HG03159 (cell line): ENCODE data around the gene CDH4.

Experiments used
- ATAC-seq: cut with Tn5 transposase; IDR thresholded peaks from one replicate; pipeline ENCODE4 v1.9.1; 2021; ENCODE audit warnings: mild to moderate bottlenecking, moderate library complexity; ENCODE audit not compliant: unreplicated experiment

The CDH4 gene

DNA sequence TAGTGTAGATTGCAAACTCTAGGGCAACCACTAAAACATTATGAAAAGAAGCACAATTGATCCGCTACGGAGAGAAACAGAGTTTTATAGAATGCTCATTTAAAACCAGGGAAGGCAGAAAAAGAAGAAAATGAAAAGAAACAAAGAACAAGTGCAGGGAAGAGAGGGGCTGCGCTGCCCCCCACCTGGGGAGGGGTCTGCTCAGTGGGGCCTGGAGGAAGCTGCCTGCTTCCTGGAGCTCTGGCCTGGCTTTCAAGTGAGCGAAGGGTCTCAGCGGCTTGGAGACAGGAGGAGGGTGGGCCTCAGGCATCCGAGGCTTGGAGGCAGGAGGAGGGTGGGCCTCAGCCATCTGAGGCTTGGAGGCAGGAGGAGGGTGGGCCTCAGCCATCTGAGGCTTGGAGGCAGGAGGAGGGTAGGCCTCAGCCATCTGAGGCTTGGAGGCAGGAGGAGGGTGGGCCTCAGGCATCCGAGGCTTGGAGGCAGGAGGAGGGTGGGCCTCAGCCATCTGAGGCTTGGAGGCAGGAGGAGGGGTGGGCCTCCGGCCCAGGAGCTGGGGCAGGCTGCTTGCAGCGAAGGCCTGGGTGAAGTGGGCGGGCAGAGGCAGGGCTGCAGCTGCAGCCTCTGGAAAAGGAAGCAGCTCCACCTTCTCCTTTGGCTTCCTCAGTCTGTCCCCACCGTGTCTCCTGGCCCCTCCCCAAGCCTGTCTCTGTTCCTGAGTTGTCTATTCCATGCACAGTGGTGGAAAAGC, 407.4 kb downstream of the CDH4 start:
- ATAC-seq: no peak

DNA sequence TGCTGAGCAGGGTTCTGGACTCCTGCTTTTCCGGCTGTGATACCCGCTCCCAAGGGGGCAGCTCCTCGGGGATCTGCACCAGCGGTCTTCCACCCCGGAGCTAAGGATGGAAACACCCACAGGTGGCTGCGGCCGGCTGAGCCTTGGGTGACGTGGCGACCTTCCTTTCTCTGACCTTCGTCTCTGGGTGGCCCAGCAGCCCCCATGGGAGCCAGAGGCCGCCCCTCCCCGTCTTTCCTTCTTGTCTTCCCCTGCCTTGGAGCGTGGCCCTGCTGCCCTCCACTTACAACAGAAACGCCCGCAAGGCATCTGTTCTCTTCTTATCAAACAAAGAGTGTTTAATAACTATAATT, 407.9 kb downstream of the CDH4 start:
- ATAC-seq: no peak

DNA sequence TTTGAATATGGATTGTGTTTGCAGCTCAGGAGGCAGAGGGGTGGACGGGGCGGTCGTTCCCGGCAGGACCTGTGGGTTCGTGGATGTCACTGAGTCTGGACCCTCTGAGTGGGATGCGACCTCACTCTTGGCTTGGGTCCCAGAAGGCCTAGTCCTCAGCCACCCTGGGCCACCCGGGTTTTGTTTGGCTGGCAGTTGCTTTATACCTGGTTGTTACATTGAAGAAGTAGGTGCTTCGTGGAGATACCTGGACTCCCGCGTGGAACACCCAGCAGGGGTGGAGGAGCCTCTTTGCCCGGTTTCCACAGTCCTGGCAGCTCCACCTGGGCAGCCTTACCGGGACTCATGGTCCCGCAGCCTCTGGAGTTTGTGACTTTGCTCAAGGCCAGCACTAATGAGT, 408.5 kb downstream of the CDH4 start:
- ATAC-seq: no peak

DNA sequence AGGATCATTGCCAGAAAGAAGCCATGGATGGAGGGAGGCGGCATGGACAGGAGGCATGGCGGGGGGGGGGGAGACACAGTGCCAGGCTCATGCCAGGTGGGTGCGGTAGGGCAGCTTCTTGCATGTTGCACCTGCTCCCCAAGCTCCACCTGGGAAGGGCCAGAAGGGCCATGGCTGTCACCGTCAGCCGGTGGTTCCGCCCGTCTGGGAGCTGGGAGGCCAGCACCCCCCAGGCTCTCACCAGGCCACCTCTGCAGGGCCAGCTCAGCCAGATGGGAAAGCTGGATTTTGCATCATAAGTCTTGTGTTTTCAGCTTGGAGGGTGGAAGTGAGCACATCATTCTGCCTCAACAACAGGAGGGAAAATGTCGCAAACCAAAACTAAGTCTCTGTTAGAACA, 409.0 kb downstream of the CDH4 start:
- no peak for ATAC-seq

DNA sequence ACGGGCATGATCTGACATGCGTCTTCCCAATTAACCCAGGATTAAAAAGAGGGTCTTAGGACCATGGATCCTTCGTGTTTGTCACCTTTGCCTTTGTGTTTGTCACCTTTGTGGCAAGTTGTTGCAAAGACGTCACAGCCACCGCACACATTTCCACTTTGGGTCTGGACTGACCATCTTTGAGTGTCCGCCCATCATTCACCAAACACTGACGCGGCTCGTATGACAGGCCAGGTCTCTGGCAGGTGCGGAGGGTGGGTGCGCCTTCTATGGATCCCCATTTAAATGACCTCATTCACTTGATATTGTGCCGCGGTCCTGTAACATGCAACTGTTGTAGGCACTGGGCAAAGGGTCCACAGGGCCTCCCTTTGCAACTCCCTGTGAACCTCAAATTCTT, 409.5 kb downstream of the CDH4 start:
- ATAC-seq: no peak

DNA sequence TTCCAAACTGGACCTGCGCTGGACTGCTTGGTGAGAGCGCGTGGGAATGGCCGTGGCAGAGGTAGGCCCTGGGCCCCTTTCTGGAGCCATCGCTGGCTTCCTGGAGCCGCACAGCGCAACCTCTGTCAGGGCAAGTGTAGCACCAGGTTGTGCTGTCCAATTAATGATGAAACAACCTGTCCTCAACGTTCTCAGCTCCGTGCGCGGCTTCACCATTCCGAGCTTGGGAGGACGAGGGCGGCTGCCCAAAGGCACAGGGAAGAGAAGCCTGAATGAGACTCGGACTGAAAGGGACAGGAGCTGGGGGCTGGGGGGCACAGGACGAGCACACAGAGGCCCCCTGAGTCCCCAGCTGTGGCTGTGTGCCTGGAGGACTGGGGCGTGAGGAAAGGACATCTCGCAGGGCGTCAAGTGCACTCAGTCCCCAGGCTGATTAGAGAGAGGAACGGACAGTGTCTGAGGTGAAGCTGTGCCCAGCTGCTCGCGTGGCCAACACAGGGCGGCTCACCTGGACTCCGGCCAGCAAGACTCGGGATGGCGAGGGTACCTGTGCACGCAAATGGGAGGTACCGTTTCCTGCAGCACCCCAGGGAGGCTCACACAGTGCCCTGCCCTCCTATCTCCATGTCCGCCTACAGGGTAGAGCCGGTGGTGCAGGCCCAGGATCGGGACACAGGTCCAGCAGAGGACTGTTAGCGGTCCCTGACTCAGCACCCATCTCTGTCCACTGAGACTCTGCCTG, 410.3 kb downstream of the CDH4 start:
- ATAC-seq: no peak

DNA sequence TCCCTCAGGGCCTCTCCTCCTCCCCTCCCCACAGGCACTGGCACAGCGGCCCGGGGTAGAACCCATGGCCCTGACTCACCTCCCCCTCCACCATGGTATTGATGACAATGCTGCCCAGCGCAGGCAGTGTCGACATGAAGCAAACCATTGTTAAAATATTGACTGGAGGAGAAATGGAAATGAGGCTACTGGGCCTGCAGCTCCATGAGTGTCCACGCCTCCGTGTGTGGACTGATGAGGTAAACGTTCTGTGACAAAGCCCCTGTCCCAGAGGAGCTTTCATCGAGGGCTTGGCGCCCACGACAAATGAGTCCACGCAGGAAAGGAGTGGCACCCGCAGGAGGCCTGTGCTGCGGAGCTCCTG, 410.9 kb downstream of the CDH4 start:
- no peak for ATAC-seq

DNA sequence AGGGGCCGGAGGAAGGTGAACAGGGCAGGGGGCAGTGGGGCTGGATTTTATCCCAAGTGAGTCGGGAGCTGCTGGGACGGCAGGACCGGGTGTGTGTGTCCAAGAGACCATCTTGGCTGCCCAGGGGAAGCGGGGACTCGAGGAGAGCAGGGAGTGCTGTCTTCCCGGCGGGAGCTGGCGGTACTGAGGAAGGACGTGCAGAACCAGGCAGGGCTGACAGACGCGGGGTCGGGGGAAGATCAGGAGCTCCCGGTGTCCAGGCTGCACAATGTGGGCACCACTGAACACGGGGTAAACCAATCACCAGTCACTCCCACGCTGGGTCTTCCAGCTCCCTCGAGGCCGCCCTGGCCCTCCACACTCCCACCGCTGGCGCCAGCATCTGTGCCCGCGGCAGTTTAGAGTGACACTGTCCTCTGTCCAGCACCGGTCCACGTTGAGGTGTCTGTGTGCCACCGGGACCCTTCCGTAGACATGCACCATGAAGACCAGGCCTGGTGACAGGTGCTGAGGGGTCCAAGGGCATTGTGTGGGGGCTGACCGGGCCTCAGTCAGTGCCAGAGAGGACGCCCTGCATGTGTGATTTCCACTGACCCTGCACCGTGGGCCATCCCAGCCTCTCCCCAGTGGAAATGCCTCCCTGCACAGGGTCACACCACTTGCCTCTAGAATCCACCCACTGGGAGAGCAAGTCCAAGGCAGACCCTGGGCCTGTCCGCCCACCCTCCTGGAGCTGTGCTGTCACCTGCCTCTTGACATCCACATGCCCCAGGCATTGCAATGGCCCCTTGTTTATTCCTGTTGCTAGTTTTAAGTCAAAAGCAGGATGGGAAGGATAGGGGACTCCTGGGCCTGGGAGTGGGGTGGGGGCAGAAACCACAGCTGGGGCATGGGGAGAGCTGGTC, 411.7 kb downstream of the CDH4 start:
- no peak for ATAC-seq

DNA sequence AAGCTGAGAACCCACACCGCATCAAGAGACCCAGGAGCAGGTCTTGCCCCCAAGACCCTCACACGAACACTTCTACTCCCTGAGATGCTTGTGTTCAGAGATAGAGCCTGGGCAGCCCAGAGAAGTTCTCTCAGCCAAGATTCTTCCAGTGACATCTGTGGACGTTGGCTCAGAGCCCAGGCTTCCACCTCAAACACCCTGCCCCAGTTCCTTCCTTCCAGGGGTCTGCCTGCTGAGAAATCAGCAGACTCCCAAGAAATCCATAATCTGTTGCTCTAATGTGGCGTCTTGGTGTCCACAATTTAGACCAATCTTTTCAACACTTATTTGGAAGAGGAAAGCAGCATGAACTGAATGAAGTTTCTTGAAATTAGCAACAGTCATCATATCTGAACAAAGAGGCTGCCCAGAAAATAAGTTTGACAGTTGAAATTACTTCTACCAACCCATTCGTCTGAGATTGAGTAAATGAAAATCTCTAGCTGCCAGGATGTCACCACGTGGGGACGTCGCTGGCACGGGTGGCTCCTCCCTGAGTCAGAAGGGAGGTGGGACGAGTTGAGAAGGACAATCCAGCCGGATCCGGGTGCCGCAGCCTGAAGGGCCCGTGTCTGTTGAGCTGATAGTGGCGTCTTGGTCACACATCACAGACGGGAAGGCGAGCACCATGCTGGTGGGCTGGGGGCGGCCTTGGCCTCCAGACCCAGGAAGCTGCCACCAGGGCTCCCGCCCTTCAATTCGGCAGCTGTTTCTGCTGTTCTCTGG, 412.7 kb downstream of the CDH4 start:
- no peak for ATAC-seq

DNA sequence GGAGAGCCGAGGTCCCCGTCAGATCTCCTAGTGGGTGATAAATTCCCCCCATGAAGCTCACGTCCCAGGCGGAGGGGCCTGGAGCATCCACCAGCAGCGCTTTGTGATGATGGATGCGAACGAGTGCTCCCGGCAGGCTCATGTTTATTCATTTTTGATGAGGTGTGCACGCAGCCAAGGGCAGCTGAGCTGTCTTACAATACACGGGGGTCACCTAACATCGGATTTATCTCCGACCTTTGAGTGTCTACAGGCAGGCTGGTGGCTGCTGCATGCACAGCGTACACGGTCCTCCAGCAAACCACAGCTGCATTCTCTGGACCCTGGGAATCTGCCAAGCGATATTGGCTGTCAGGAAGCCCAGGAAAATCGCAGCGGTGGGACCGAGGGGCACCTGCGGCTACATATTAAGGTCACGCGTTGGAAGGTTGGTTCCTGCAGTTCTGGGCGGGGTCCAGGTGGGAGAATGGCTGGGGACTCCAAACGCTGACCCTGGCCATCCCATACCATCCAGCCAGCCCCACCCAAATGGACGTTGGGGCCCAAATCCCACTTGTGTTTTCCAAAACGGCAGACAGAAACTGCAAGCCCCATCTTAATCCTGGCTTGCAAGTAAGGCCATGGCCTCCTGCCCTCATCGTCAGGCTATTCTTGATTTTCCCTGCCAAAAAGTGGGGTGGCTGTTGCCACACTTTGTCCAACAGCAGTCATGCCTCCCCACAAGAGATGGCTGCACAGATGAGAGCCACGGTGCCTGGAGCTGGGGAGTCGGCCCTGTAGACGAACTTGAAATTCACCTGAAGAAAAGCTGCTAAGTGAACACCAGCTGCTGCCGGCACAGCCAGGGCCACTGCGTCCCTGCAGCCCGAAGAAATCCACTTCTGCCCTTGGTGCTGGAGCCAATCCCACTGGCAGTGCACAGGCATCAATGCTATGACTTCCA, 413.7 kb downstream of the CDH4 start:
- no peak for ATAC-seq

DNA sequence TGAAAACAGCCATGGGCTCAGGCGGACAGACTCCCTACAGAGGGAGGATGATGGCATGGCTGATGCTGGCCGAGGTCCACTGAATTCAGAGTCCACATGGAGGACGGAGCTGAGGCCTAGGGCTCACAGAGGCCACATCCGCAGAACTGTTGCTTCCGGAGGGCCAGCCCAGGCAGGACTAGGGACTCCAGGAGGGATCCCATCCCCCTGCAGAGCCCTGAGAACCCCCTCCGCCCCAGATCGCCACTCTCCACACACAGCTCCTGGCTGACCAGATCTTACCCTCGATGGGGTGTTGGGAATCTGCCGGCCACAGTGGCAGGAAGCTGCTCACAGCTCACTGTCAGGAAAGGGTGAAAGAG, 414.4 kb downstream of the CDH4 start:
- ATAC-seq: no peak

DNA sequence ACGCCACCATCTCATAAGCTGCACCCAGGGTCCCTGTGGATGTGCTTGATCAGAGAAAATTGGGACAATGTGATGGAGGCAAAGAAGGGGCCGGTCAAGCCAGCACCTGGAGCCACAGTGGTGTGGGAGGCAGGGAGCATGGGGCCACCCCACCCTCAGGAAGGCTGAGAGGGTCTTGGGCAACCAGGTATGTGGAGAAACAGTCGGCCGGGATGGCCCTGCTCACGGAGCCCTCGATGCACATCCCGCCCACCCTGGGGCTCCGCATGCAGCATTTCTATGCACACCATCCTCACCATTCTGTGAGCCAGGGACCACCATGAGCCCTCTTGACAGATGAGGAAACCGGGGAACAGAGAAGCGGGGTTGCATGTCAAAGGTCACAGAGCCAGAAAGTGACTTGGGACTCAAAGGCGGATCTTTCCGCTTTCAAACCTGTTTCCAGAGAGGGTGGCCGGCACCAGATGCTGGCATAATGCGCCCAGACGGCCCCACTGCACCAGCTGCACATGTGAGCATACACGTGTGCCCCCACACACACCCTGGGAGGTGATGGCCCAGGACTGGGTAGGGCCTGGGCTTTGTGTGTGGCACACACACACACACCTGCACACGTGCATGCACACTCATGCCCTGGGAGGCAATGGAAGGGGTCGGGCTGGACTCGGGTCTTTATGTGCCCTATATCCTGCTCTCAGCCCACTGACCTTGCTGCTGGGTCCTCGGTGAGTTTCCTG, 415.2 kb downstream of the CDH4 start:
- ATAC-seq: no peak

DNA sequence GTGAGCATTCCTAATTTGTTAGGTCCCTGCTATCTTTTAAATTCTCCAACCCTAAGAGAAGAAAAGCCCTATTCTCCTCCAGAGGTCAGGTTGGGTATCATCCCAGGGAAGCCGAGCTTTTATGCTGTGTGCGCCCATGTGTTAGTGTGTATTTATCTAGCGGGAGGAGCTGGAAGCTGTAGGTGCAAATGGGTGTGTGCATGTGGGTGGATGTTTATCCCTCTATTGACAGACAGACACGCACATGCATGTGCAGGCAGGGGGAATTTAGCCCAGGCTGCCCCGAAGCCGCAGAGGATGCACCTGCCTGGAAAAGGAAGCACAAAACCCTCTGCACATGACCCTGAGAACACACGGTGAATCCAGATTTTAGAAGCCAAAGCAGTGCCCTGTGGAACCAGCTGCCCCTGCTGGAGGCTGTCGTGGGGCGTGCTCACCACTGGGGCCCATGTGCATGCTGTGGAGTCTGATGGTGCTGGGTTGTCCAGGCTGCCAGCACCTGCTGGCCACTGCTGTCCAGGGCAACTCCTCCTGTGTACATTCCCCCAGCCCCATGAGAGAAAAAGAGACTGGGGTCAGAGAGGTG, 416.1 kb downstream of the CDH4 start:
- no peak for ATAC-seq

DNA sequence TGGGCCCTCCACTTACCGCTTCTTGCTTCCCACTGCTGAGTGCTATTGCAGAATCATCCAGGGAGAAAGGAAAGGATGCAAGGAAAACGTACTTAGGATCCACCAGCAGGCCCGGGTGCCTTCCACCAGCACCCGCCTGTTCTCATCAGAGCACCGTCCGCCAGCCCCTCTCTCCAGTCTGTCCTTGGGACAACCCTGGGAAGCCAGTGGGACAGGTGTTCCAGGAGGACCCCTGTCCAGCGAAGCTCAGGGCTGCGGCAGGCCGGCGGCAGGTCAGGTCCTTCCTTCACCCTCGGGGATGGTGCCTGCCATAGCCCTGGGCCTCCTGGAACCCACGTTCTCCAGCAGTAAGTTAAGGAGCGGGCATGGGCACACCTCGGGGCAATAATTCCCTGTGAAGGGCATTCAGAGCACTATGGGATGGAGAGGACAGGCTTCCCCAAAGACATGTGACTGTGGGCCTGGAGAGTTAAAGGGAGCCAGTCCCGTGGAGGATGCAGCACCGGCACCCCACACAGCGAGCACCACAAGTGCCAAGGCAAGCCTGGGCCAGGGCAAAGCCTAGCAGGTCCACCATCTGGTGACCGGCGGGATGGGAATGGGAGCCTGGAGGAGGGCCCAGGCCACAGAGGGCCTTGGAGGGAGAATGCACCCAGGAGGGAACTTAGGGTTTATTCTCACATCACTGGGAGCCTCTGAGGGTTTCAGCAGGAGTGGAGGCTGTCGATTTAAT, 416.9 kb downstream of the CDH4 start:
- ATAC-seq: no peak

DNA sequence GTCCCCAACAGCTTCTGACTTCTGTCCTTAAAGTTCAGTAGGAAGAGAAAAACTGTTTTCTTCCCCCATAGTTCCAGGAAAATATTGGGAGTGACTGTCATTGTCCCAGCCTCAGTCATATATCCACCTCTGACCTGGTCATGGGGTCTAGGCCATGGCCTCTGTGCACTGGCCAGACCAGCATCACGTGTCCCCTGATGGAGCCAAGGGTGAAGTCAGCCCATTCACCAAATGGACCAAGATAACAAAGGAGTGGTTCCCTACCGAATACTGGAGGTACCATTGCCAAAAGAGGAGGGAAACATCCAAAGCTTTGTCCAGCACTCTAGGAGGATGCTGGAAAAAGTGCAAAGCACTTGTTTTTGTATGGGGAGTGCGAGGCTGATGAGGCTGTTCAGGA, 418.2 kb downstream of the CDH4 start:
- no peak for ATAC-seq

DNA sequence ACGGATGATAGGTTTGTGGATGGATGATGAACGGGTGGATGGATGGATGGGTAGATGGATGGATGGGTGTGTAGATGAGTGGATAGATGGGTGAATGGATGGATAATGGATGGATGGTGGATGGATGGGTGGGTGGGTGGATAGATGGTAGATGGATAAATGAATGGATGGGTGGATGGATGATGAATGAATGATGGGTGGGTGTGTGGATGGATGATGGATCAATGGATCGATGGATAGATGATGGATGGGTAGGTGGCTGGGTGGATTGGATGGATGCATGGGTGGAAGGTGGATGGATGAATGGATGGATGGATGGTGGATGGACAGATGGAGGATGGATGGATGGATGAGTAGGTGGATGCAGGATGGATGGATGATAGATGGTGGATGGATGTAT, 419.5 kb downstream of the CDH4 start:
- no peak for ATAC-seq

DNA sequence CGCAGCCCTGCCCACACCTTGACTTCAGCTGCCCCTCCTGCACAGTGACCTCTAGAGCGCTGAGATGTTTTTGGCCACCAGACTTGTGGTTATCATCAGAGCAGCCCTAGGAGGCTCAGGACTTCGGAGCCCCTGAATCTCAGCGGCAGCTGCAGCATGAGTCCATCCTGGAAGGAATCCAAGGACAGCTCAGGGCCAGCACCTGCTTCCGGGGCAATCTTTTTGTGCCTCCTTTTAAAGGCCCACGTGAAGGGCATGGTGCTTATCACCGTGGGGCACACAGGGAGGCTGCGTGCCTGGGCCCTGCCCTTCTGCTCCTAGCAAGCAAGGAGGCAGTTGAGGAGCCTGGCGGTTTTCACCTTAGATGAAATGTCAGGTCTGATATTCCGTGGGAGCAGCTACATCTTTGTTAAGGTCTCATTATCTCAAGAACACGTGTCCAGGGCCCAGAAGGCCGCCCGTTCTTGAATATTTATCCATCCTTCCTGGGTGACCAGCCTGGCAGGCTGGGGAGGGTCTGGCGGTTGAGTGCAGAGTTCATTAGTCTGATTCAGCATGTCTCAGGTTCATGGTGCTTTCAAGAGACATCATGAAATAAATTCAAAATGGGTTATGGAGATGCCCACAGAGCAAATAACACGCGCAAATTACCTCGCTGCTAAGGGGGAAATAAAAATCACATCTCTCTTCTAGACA, 421.2 kb downstream of the CDH4 start:
- no peak for ATAC-seq

DNA sequence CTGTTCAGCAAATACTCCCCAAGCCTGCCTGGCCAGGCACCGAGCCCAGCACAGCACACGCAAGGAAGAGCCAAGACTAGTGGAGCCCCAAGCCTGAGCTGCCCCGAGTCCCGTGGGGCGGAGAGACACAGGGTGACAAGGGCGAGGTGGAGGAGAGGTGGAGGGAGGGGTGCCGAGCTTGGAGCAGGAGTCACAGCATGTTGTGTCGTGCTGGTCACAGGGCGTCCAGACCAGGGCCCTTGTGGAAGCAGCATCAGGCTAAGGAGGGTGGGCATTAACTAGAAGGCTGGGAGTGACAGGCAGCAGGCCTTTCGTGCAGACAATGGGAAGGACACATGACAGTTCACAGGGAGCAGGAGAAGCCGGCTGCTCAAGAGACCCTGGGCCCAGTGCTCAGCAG, 422.1 kb downstream of the CDH4 start:
- ATAC-seq: no peak
